Measurements from ENCODE around the gene SORBS1. TPM values are rescaled to one million over a fixed set of nuclear protein-coding genes. Genes with fewer than 3 reads are reported as not detected.

SORBS1 gene
- total and polyA plus RNA-seq, 3 donors from 2014 or later = 34.4 to 46.6 (median 38.8) TPM

DNA sequence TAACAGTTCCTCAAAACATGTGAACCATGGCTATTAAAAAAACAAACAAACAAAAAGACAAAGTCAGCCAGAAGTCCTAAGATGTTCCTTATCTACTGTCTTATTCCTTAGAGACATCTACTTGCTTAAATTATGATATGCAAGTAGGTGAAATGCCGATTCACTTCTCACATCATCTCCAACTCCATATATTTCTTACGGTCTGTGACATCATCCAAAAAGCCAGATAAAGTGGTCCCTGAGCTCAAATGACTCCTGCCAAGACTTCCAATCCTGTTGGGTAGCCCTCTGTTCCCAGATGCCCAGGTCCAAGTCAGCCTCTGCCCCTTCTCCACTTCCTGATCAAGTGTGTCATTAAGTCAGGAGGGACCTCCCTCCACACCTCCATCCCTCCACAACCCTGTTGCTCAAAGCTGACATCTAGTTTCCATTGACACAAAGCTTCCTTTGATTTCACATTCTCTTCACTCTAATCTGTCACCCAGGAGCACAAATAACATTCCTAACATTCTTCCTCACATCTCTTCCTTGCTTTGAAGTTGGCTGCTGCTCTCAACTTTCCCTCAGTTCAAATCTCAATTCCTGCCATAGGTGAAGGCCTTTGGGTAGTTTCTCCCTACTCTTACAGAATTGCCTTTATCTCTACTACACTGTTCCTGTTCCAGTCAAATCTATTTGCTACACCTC is 214.3 kb downstream of the SORBS1 start:
- no peak for TF ChIP-seq POLR2A (IDR thresholded peaks at IDR 0.05)
- TF ChIP-seq, protein P1, sequence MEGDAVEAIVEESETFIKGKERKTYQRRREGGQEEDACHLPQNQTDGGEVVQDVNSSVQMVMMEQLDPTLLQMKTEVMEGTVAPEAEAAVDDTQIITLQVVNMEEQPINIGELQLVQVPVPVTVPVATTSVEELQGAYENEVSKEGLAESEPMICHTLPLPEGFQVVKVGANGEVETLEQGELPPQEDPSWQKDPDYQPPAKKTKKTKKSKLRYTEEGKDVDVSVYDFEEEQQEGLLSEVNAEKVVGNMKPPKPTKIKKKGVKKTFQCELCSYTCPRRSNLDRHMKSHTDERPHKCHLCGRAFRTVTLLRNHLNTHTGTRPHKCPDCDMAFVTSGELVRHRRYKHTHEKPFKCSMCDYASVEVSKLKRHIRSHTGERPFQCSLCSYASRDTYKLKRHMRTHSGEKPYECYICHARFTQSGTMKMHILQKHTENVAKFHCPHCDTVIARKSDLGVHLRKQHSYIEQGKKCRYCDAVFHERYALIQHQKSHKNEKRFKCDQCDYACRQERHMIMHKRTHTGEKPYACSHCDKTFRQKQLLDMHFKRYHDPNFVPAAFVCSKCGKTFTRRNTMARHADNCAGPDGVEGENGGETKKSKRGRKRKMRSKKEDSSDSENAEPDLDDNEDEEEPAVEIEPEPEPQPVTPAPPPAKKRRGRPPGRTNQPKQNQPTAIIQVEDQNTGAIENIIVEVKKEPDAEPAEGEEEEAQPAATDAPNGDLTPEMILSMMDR (IDR thresholded peaks at IDR 0.05) = no peak
- no peaks in the 10 kb centered on the region for H3K36me3 ChIP-seq (ENCODE audit: low read depth, missing control alignments)

DNA sequence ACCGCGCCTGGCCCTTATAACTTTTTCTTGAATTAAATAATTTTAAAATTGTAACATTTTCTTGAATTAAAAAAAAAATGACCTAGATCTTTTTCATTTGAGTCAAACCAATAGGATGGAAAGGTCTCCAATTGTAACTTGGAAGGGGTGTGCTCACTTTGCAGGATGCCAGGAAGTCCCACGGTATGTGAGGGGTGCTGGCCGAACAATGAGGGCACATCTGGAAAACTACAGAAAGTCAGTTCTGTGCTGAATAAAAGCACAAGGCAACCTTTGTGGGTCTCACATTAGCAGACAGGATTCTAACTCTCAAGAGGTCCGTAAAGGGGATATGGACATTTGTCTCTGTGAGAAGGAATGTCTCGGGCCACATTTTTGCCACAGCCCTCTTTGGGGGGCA is 217.6 kb downstream of the SORBS1 start:
- H3K27ac ChIP-seq = no peak overlapping the region
- no peak overlapping the region for H3K4me3 ChIP-seq
- no peaks in the 10 kb centered on the region for H3K36me3 ChIP-seq (ENCODE audit: low read depth, missing control alignments)
- no peaks in the 10 kb centered on the region for H3K27me3 ChIP-seq
- TF ChIP-seq, protein P1 (IDR thresholded peaks at IDR 0.05) = no peak
- TF ChIP-seq POLR2A (IDR thresholded peaks at IDR 0.05) = no peak
- no peak for DNase-seq
- no peaks in the 10 kb centered on the region for H3K9me3 ChIP-seq
- intact Hi-C loops (cut with DNase I; ENCODE audit: low total_unique reads) = no loop called here
- H3K4me1 ChIP-seq = no peaks in the 10 kb centered on the region
- WGBS, 2 donors = 83 to 85% methylated on average over 6 of the region's 6 CpGs

More for the DNA sequence above, 214.3 kb downstream of the SORBS1 start:
- Histone ChIP-seq H3K27me3 (no peaks in the 10 kb centered on the region), H3K4me1 (no peaks in the 10 kb centered on the region), H3K4me3 (no peak overlapping the region), H3K27ac (no peak overlapping the region), H3K9me3 (no peaks in the 10 kb centered on the region)
- intact Hi-C loops (cut with DNase I; ENCODE audit: low total_unique reads) = no loop called here
- 71 to 83% methylated on average over 2 of the region's 2 CpGs for WGBS, 2 donors
- DNase-seq = no peak

DNA sequence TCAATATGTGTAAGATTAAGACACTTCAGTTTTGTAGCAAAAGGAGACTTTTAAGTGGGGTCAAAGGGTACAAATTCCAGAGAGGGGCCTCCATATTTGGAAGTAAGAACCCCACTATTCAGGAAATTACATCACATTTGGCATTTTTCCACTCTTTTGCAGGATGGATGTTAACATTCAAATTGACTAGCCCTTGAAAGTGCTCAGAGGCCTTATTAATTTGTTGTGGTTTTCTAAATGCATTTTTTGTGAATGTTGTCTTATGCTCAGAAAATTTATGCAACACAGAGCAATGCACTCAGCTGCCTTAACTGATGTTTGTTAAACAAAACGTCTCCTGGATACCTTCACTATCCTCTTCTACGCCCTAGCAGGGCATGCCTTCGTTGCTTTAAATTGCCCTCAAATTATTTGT is 219.4 kb downstream of the SORBS1 start:
- no peaks in the 10 kb centered on the region for H3K36me3 ChIP-seq (ENCODE audit: low read depth, missing control alignments)
- DNase-seq = no peak
- WGBS, 2 donors = 79 to 85% methylated on average over 3 of the region's 3 CpGs

DNA sequence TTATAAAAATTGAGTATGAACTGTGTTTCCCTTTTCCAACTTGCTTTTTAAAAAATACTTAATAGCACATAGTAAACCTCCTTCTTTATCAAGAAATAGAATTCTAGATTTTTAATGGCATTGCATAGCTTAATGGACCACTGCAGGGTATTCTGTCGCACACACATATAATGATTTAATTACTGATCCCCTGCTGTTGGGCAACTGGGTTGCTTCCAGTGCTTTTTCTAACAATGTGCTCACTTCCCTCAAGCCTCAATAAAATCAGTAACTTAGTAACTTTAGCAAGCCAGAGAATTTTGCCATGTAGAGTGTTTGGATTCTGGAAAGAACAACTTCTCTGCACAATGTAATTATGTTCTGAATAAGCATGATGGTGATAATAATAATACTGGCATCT is 221.3 kb downstream of the SORBS1 start:
- WGBS, 2 donors = 95 to 100% methylated on average over 1 of the region's 1 CpG
- Histone ChIP-seq H3K4me3 (no peak overlapping the region), H3K9me3 (no peaks in the 10 kb centered on the region), H3K4me1 (no peaks in the 10 kb centered on the region), H3K27ac (no peak overlapping the region), H3K27me3 (no peaks in the 10 kb centered on the region), H3K36me3 (ENCODE audit: low read depth, missing control alignments) (no peaks in the 10 kb centered on the region)
- intact Hi-C loops (cut with DNase I; ENCODE audit: low total_unique reads) = no loop called here
- no peak for TF ChIP-seq POLR2A (IDR thresholded peaks at IDR 0.05)
- TF ChIP-seq, protein P1 (IDR thresholded peaks at IDR 0.05) = no peak
- DNase-seq = no peak

More for the DNA sequence above, 219.4 kb downstream of the SORBS1 start:
- no peaks in the 10 kb centered on the region for H3K9me3 ChIP-seq
- H3K27me3 ChIP-seq = no peaks in the 10 kb centered on the region
- H3K4me1 ChIP-seq = no peaks in the 10 kb centered on the region
- H3K27ac ChIP-seq = no peak overlapping the region
- TF ChIP-seq POLR2A (IDR thresholded peaks at IDR 0.05) = no peak
- TF ChIP-seq, protein P1 (IDR thresholded peaks at IDR 0.05) = no peak
- no peak overlapping the region for H3K4me3 ChIP-seq
- intact Hi-C loops (cut with DNase I; ENCODE audit: low total_unique reads) = no loop called here

Measured in testis (tissue), 3 donors.